AG10803 (cell line): ENCODE measurements around the gene RFC5.
"Not testable (repeated sequence)": the region's sequence is repeated elsewhere in the genome, so short reads cannot be mapped to it uniquely, and the experiment has no call there.

Experiments
- DNase-seq: peaks from one replicate; pipeline ENCODE4 v3.0.0; 2010; ENCODE audit warnings: low read depth
- H3K4me3 ChIP-seq: 2 replicates; pipeline ENCODE4 v1.5.1; 2011; ENCODE audit warnings: mild to moderate bottlenecking, low read length, control low read depth
- CTCF ChIP-seq: conservative IDR thresholded peaks from 2 replicates; pipeline ENCODE4 v1.5.1; 2011; ENCODE audit warnings: mild to moderate bottlenecking, low read length, control low read depth, inconsistent platforms

RFC5 gene

DNA sequence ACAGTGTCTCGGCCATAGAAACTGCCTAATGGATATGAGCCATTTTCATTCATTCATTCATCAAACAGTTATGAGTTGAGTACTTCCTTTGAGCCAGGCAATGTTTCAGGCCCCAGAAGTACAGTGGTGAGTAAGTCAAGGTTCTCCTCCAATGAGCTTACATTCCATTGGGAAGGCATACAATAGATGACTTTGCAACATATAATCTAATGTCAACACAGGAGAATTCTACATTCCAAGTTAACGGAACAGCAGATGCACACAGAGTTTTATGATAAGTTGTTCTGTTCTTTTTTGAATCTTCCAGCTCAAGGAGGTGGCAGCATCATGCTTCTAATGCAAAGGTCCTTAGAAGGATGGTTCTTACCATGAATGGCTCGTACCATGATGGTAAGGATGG lies 3.2 kb upstream of the RFC5 start:
- no peak for TF ChIP-seq CTCF
- no peak overlapping the region for H3K4me3 ChIP-seq
- no peak for DNase-seq

DNA sequence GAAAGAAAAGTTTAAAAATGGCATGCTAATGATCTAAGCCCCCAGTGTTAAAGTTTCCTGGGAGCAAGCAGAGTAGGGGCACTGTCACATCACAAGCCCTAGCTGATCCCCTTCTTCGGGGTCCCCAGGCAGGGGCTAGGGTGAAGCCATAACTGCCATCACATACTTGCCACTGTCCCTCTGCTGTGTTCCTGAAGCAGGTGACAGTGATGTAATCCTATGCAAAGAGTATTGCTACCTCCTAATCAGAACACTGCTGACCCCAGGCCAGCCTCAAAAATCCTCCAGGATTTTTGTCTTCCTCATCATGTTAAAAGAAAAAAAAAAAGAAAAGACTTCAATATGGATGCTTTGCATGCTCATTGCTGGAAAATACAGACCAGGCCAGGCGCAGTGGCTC lies 1.2 kb upstream of the RFC5 start:
- TF ChIP-seq CTCF, result no peak
- H3K4me3 ChIP-seq, result no peak overlapping the region
- no peak for DNase-seq

DNA sequence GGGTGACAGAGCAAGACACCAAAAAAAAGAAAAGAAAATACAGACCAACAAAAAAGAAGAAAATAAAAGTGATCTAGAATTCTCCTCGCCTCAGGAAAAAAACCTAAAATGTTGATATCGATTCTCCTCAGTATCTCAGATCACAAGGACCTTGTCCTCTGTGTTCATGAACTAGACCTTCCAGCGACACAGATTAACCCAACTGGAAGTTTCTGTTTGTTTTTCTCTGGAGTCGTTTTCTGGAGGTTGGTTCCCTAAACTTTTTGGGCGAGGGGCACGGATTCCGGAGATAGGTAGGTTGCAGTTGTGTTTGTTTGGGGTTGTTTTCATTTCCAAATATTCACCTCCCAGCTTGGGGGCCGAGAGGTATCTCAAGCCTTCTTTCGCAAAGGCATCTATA lies 559 bp upstream of the RFC5 start:
- no peak for TF ChIP-seq CTCF
- H3K4me3 ChIP-seq, result peak overlapping the region; percentile 95
- no peak for DNase-seq

DNA sequence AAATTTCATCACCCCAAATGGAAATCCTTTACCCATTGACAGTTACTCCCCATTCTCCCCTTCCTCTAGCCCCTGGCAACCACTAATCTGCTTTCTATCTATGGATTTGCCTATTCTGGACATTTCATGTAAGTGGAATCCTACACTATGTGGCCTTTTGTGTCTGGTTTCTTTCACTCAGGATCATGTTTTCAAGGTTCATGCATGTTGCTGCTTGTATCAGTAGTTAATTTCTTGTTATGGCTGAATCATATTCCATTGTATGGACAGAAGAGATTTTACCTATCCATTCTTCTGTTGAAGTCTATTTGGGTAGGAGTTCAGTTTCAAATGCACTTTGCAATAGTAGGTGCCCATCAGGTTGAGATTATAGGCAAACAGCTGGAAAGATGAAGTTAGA lies 1.4 kb downstream of the RFC5 start:
- H3K4me3 ChIP-seq, result no peak overlapping the region
- no peak for DNase-seq
- no peak for TF ChIP-seq CTCF

DNA sequence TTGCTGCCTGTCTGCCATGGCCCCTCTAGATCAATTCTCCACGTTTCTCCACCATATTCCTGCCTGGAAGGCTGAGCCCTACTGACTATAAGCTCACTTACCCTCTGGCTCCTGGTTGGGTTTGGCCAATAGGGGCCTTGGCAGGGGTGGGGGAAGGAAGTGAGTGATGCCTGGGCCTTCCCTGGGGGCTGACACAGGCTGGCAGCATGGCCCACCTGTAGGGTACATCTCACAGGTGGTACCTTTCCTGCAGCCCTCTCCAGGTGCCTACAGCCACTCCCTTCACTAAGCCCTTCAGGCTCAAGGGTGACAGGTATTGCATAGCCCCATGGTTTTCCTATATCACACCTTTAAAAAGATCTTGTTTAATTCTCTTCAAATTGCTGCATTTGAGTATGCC lies 3.5 kb downstream of the RFC5 start:
- no peak for TF ChIP-seq CTCF
- H3K4me3 ChIP-seq, result no peak overlapping the region
- no peak for DNase-seq

DNA sequence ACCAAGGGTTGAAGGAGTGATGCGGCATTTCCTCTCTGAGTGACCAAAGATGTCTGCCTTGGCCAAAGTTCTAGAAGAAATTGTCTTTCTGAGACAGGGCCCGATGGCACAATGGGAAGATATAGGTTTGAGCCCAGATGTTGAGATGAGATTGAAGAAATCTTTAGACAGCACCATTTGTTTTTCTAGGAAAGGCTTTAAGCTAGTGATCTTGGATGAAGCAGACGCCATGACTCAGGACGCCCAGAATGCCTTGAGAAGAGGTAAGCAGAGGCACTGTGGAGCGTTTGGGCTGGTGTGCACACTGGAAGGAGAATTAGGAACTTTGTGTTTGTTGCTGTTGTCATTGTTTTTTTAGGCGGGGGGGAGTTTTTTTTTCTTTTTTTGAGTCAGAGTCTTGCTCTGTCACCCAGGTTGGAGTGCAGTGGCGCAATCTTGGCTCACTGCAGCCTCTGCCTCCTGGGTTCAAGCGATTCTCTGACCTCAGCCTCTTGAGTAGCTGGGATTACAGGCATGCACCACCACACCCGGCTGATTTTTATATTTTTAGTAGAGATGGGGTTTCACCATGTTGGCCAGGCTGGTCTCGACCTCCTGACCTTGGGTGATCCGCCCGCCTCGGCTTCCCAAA lies 5.7 kb downstream of the RFC5 start:
- not testable (repeated sequence) for DNase-seq, H3K4me3 ChIP-seq

DNA sequence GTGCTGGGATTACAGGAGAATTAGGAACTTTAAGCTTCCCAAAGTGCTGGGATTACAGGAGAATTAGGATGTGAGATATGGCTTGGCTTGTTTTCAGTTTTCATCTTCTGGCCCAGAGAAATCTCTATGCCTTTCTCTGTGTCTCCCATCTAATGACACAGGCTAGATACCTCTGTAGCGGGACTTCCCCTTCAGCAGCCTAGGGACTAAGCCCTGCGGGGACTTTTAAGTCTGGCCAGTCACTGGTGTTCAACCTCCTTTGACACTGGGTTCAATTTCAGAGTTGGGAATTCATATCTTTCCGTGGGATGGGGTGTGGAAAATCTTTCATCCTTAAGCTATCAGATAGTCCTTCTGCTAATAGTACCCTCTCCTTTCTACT lies 6.2 kb downstream of the RFC5 start:
- no peak for TF ChIP-seq CTCF
- no peak for DNase-seq
- H3K4me3 ChIP-seq, result no peak overlapping the region
